ENCODE data around the gene KIFC3. TPM values are rescaled to one million over a fixed set of nuclear protein-coding genes. Genes with fewer than 3 reads are reported as not detected.
"Not testable (repeated sequence)": the region's sequence is repeated elsewhere in the genome, so short reads cannot be mapped to it uniquely, and the experiment has no call there.

KIFC3 gene, protein sequence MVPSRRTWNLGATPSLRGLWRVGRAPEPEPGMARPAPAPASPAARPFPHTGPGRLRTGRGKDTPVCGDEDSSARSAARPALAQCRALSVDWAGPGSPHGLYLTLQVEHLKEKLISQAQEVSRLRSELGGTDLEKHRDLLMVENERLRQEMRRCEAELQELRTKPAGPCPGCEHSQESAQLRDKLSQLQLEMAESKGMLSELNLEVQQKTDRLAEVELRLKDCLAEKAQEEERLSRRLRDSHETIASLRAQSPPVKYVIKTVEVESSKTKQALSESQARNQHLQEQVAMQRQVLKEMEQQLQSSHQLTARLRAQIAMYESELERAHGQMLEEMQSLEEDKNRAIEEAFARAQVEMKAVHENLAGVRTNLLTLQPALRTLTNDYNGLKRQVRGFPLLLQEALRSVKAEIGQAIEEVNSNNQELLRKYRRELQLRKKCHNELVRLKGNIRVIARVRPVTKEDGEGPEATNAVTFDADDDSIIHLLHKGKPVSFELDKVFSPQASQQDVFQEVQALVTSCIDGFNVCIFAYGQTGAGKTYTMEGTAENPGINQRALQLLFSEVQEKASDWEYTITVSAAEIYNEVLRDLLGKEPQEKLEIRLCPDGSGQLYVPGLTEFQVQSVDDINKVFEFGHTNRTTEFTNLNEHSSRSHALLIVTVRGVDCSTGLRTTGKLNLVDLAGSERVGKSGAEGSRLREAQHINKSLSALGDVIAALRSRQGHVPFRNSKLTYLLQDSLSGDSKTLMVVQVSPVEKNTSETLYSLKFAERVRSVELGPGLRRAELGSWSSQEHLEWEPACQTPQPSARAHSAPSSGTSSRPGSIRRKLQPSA
- 12.2 and 27.4 TPM in 2 replicates for total RNA-seq (2014; rRNA removed; shearing (Covaris generic))

GRCh38 chr16:57802341-57803133 is at the start of gene KIFC3:
Gene KIFC3 (minus strand): TSS chr16:57802491. CDS start chr16:57798243, 4,248 bp downstream.
- DNase-seq (ENCODE audit: low spot score), result peak; percentile 46

DNA sequence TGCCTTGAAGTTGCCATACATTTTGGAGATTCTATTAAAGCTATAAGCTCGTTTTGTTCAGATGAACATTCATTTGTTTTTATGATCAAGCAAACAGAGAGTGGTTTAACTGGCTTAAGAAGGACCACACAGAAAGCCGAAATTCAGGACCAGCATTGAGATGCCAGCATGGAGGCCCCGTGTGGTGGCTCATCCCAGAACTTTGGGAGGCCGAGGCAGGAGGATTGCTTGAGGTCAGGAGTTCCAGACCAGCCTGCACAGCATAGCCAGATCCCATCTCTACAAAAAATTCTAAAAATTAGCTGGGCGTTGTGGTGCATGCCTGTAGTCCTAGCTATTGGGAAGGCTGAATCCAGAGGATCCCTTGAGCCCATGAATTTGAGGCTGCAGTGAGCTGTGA is 45.9 kb upstream of the KIFC3 start:
- DNase-seq (ENCODE audit: low spot score), result no peak

- not testable (repeated sequence) for DNase-seq (ENCODE audit: low spot score)
Observed at GRCh38 chr16:57846931-57847330, 44.6 kb upstream of the KIFC3 start.

DNA sequence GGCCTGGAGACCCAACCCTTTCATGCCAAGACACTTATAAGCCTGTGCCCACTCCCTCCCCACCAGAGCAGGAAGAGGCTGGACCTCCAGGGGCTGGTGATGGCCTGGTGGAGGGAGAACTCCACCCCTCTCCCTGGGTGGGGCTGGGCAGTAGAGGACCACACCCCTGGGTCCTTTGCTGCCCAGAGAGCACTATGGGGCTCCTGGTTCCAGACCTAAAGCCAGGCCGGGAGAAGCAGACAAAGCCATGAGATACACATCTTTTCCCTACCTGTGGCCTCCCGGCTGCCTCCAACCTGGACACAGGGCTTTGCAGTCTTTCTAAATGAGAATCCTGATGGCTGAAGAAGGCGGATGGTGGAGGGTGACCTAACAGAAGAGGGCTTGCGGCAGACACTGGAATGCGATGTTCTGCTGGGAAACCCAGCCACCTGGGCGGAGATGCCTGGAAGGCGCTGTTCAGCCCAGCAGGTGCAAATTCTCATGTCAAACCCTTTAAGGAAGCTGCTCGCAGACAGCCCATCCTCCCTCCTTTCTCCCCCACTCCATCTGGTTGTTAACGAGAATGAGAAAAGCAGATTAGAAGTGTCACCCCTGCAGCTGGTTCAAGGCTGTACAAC is 43.9 kb upstream of the KIFC3 start:
- DNase-seq (ENCODE audit: low spot score), result no peak

GRCh38 chr16:57845115-57845514 is 42.8 kb upstream of the KIFC3 start:
- no peak for DNase-seq (ENCODE audit: low spot score)

DNA sequence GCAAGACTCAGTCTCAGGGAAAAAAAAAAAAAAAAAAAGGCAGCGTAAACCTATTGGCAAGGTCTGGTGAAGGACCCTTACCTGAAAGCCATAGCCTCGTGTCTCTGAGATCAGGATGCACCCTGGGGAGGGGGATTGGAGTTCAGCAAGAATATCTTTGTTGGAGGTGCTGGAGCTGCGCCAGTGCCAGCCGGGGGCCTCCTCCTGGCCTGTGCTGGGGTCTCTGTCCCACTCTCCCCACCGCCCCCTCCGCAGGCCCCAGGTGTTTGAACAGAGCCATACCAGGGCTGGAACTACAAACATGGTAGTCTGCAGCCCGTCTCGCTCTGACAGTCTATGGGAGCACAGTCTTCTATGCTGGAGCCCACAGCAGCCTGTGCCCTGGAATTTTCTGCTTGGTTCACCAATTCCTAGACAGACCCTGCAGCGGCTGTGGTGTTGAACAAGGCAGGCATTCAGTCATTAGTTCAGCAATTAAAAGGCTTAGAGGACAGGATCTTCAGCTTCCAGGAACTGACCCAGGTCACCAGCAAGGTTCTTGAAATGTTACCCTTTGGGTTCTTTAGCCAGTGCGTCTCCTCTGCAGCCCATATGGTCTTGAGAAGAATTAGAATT is 42.2 kb upstream of the KIFC3 start:
- no peak for DNase-seq (ENCODE audit: low spot score)

DNA sequence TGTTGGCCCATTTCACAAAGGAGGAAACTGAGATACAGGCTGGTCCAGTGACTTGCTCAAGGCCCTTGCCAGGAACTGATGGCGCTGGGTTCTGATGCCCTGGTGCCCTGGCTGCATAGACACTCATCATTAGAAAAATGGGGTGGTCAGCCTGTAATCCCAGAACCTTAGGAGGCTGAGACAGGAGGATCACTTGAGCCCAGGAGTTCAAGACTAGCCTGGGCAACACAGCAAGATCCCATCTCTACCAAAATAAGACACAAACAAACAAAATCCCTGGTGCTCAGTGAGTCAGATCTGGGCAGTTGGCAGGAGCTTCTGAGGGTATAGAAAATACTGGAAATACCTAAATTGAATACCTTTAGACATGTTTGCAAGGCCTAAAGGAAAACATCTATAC is 41.1 kb upstream of the KIFC3 start:
- no peak for DNase-seq (ENCODE audit: low spot score)

GRCh38 chr16:57842601-57843000 is 40.3 kb upstream of the KIFC3 start:
- no peak for DNase-seq (ENCODE audit: low spot score)

- DNase-seq (ENCODE audit: low spot score), result no peak
Observed at GRCh38 chr16:57840833-57841232, 38.5 kb upstream of the KIFC3 start.

DNA sequence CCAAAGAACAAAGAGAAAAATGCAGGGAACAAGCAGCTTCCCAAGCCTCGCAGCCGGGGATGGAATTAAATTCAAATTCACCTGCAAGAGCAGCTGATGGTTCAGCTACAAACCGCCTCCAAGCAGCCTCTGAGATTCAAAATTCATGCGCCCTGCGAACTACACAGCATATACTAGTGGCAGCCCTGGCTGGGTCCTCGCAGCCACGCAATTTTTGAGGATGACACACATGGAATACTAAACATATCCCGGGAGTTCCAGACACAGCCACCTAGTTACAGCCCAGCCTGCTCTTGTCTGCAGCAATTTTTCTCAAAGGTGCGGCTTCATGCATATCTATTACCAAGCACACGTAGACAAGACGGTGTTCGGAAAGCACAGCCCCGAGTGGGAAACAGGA is 35.9 kb upstream of the KIFC3 start:
- DNase-seq (ENCODE audit: low spot score), result no peak

- DNase-seq (ENCODE audit: low spot score), result no peak
Observed at GRCh38 chr16:57837305-57838125, 35.2 kb upstream of the KIFC3 start.

DNA sequence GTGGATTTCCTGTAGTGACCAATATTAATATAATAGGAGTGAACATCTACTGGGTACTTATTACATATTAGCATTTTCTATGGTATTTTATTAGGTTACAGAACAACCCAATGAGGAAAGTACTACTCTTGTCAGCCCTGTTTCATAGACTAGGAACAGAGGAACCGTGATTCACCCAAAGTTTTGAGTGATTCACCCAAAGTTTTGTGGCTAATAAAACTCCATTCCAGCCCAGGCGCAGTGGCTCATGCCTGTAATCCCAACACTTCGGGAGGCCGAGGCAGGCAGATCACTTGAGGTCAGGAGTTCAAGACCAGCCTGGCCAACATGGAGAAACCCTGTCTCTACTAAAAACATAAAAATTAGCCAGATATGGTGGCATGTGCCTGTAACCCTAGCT is 33.1 kb upstream of the KIFC3 start:
- DNase-seq (ENCODE audit: low spot score), result not testable (repeated sequence)

- DNase-seq (ENCODE audit: low spot score), result no peak
Observed at GRCh38 chr16:57834936-57835335, 32.6 kb upstream of the KIFC3 start.

- DNase-seq (ENCODE audit: low spot score), result no peak
Observed at GRCh38 chr16:57830890-57831484, 28.7 kb upstream of the KIFC3 start.

GRCh38 chr16:57829969-57830360 is 27.7 kb upstream of the KIFC3 start:
- no peak for DNase-seq (ENCODE audit: low spot score)

DNA sequence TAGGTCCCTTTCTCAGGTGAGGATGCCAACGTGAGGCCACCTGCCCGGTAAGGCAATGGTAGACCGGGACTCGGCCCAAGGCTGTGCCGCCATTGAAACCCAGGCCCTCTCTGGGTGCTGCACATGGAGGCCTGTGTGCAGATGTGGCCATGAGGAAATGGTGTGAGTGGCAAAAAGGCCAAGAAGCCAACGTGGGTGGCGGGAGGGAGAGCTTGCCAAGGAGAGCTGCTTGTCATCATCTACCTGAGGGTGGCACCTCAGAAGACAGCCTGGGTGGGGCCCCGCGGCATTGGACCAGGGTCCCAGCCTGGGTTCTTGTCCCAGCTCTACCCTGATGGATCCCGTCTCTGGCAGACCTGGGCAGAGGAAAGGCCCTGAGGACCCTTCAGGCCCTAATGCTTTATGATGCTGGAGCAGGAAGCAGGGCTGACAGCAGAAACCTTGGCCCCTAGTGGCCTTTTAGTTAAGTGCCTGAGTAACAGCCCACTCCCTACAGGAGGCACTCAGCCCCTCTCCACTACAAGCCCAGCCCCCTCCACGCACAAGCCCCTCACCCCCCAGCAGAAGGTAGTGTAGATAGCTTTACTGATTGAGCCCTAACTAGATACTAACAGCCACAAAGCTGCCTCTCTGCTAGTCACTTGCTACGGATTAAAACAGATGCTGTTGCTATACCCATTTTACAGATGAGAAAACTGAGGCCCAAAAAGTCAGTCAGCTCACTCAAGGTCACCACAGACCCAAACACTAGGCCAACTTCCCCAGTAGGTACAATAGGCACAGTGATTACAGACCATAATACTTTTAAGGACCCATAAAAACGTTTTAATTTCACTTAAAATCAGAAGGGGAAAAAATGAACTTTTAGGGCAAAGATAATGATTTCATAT is 26.2 kb upstream of the KIFC3 start:
- DNase-seq (ENCODE audit: low spot score), result no peak

DNA sequence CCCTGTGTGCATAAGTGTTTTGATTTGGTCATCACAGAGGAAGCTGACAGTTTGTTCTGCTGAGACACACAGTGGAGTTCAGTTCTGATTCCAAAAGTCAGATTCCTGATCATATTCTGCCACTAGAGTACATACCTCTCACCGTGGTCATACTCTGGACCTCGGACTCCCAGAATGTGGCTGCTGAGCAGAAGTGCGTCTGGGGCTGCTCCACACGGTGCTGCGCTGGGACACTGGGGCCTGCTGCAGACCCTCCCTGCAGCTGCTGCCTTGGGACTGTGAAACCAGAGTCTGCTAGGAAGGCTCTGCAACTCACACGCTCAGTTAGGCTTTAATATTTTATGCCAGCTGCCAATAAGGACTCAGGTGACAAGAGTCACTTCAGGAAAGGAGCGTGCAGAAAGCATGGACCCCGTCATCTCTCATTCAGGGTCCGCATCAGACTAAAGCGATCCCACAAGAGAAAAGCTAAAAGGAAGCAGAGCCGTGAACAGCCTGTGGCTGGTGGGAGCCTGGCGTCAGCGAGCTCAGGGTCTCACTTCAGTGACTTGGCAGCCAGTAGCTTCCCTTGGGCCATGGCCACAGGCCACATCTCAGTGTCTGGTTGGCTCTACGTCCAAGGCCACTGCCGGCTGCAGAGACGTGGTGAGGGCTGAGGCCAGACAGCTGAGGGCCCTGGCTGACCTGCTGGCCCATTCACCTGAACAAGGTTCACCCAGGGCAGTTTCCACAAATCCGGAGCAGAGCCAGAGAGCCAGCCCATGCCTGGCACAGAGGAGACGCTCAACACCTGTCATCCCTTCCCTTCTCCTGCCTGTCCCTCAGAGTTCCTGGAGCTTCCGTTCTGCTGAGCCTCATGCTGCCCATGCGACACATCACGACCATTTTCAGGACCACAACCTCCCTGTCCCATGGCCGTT is 24.7 kb upstream of the KIFC3 start:
- no peak for DNase-seq (ENCODE audit: low spot score)

DNA sequence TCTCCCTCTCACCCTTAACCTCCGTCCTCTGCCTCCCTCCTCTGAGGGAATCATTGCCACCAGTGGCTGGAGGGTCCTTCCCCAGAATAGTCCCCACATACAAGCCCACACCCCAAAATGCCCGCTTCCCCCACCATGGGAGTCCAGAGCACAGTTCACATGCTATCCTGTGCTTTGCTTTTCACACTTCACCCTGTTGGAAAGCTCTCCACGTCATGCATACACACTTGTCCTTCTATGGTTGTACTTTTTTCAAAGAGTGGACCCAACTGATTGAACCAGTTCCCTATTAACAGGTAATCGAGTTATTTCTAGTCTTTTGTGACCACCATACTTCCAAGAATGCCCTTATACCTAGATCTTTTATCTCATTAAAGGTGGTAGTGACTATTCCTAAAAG is 23.8 kb upstream of the KIFC3 start:
- DNase-seq (ENCODE audit: low spot score), result no peak

All from H4 (cell line).